ENCODE measurements around the gene FXYD5.

GRCh38 chr19:35124098-35125060 lies 30.2 kb upstream of the FXYD5 start:
- TF ChIP-seq POLR2AphosphoS5 (IDR thresholded peaks at IDR 0.05; ENCODE audit: low read depth, low read length): peak; percentile 46; the same call in 1 of the 2 replicates
- TF ChIP-seq REST (IDR thresholded peaks at IDR 0.05; ENCODE audit: insufficient read depth in 1 of 2, low read depth in 2 of 2, low read length in 1 of 2): no peak
- TF ChIP-seq CTCF (IDR thresholded peaks at IDR 0.05): no peak
- TF ChIP-seq TCF7L2 (IDR thresholded peaks at IDR 0.05; ENCODE audit: low read depth, low read length): no peak
